WTC11 (cell line): Measurements from ENCODE around the gene CPT1A. TPM values are rescaled to one million over a fixed set of nuclear protein-coding genes. Genes with fewer than 3 reads are reported as not detected.

Experiments
- ATAC-seq: fragments of 200-7000 bp; cut with Tn5 transposase; 2 replicates; pipeline ENCODE4 v1.10.0; 2021; ENCODE audit warnings: mild to moderate bottlenecking, moderate library complexity
- CTCF ChIA-PET: fragments of 300-600 bp; sonication (Branson Sonifier 250); formaldehyde crosslinking; loops from one replicate; lab custom pipeline; 2021; ENCODE audit warnings: antibody characterized with exemption; lab: Charles Lee
- POLR2A ChIA-PET: fragments of 350-600 bp; sonication (Branson Sonifier 250); formaldehyde crosslinking; loops from one replicate; lab custom pipeline; 2021; ENCODE audit warnings: antibody characterized with exemption; lab: Charles Lee
- DNase-seq: peaks from one replicate; pipeline ENCODE4 v3.0.0; 2021; ENCODE audit warnings: low spot score
- H3K27ac Mint-ChIP-seq: 2 replicates; pipeline ENCODE4 v1.8.0; 2021; ENCODE audit warnings: mixed read lengths
- H3K27me3 Mint-ChIP-seq: 2 replicates; pipeline ENCODE4 v1.8.0; 2021; ENCODE audit warnings: low read depth, mild to moderate bottlenecking, moderate library complexity, mixed read lengths
- H3K36me3 Mint-ChIP-seq: 2 replicates; pipeline ENCODE4 v1.8.0; 2021; ENCODE audit warnings: mixed read lengths
- H3K4me1 Mint-ChIP-seq: 2 replicates; pipeline ENCODE4 v1.8.0; 2022; ENCODE audit warnings: mixed read lengths
- H3K4me3 Mint-ChIP-seq: 2 replicates; pipeline ENCODE4 v1.8.0; 2021; ENCODE audit warnings: mild to moderate bottlenecking, moderate library complexity, mixed read lengths
- H3K9me3 Mint-ChIP-seq: 2 replicates; pipeline ENCODE4 v1.8.0; 2021; ENCODE audit warnings: mixed read lengths
- CREB1 ChIP-seq: sonication (generic); formaldehyde crosslinking; IDR thresholded peaks from 2 replicates; pipeline ENCODE4 v1.8.0; 2023; ENCODE audit warnings: mild to moderate bottlenecking, missing genetic modification reagents
- ESRRA ChIP-seq: sonication (generic); formaldehyde crosslinking; IDR thresholded peaks from 2 replicates; pipeline ENCODE4 v1.8.1; 2022; ENCODE audit warnings: mild to moderate bottlenecking, missing genetic modification reagents, borderline replicate concordance
- GABPB1 ChIP-seq: sonication (generic); formaldehyde crosslinking; IDR thresholded peaks from 2 replicates; pipeline ENCODE4 v1.8.1; 2023; ENCODE audit warnings: mild to moderate bottlenecking, missing genetic modification reagents
- GTF2I ChIP-seq: fragments of 250-450 bp; sonication (Bioruptor Pico); conservative IDR thresholded peaks from 2 replicates; pipeline ENCODE4 v1.4.0; 2021; ENCODE audit warnings: mild to moderate bottlenecking
- NFE2L1 ChIP-seq: sonication (generic); formaldehyde crosslinking; IDR thresholded peaks from 2 replicates; pipeline ENCODE4 v1.8.1; 2023; ENCODE audit warnings: missing genetic modification reagents
- NR2C2 ChIP-seq: sonication (generic); formaldehyde crosslinking; IDR thresholded peaks from 2 replicates; pipeline ENCODE4 v1.8.0; 2022; ENCODE audit warnings: mild to moderate bottlenecking, missing genetic modification reagents
- RELA ChIP-seq: sonication (generic); formaldehyde crosslinking; IDR thresholded peaks from 2 replicates; pipeline ENCODE4 v1.8.1; 2022; ENCODE audit warnings: missing genetic modification reagents, mild to moderate bottlenecking, borderline replicate concordance
- SMAD4 ChIP-seq: sonication (generic); formaldehyde crosslinking; IDR thresholded peaks from 2 replicates; pipeline ENCODE4 v1.8.0; 2022; ENCODE audit warnings: mild to moderate bottlenecking, missing genetic modification reagents
- ZNF138 ChIP-seq: sonication (generic); formaldehyde crosslinking; conservative IDR thresholded peaks from 2 replicates; pipeline ENCODE4 v1.8.1; 2022; ENCODE audit warnings: mild to moderate bottlenecking, moderate library complexity, missing genetic modification reagents
- total RNA-seq: library from RNA; stranded (reverse); gene quantifications from 3 replicates; pipeline ENCODE4 v1.2.3, GENCODE V29; 2021
- TF ChIP-seq, protein P1 (sequence below): sonication (generic); formaldehyde crosslinking; IDR thresholded peaks from 2 replicates; pipeline ENCODE4 v1.8.0; 2023; ENCODE audit warnings: missing genetic modification reagents, mild to moderate bottlenecking, borderline replicate concordance
- TF ChIP-seq, protein P2 (sequence below): sonication (generic); formaldehyde crosslinking; IDR thresholded peaks from 2 replicates; pipeline ENCODE4 v1.8.1; 2023; ENCODE audit warnings: mild to moderate bottlenecking, missing genetic modification reagents, moderate library complexity
- TF ChIP-seq, protein P3 (sequence below): sonication (generic); formaldehyde crosslinking; IDR thresholded peaks from 2 replicates; pipeline ENCODE4 v1.8.0; 2022; ENCODE audit warnings: mild to moderate bottlenecking, missing genetic modification reagents
- TF ChIP-seq, protein P4 (sequence below): sonication (generic); formaldehyde crosslinking; IDR thresholded peaks from 2 replicates; pipeline ENCODE4 v1.8.0; 2022; ENCODE audit warnings: mild to moderate bottlenecking, missing genetic modification reagents
- TF ChIP-seq, protein P5 (sequence below): sonication (generic); formaldehyde crosslinking; IDR thresholded peaks from 2 replicates; pipeline ENCODE4 v1.8.1; 2022; ENCODE audit warnings: mild to moderate bottlenecking, missing genetic modification reagents, moderate library complexity, borderline replicate concordance

CPT1A gene
- total RNA-seq, 1 experiment from 2014 or later = 28.1 TPM

DNA sequence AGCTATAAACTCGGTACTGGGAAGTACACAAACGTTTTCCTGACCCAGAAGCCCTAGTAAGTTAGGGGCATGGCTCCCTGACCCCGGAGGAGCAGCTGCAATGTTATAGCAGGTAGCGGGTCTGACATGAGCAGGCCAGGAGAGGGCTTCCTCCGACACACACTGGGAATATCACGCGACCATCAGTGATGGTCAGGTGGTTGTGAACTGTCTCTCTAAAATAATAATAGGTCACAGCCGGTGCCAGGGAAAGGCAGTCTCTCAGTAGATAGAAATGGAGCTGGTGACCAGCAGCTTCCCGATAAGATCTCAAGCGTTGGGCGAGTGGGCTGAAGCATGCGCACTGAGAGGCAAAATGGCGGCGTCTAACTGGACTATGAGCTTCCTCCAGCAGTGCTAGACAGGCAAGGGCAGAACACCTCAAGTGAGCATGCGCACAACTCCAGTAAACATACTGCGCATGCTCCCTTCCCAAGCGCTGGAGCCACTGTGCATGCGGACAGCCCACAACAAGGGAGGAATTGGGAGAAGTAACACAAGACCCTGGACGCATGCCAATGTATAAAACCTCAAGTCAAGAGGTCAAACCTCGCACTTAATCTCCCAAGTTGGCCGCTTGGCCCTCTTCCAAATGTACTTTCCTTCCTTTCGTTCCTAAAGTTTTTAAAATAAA lies 68.1 kb downstream of the CPT1A start (continued):
- TF ChIP-seq, protein P1, sequence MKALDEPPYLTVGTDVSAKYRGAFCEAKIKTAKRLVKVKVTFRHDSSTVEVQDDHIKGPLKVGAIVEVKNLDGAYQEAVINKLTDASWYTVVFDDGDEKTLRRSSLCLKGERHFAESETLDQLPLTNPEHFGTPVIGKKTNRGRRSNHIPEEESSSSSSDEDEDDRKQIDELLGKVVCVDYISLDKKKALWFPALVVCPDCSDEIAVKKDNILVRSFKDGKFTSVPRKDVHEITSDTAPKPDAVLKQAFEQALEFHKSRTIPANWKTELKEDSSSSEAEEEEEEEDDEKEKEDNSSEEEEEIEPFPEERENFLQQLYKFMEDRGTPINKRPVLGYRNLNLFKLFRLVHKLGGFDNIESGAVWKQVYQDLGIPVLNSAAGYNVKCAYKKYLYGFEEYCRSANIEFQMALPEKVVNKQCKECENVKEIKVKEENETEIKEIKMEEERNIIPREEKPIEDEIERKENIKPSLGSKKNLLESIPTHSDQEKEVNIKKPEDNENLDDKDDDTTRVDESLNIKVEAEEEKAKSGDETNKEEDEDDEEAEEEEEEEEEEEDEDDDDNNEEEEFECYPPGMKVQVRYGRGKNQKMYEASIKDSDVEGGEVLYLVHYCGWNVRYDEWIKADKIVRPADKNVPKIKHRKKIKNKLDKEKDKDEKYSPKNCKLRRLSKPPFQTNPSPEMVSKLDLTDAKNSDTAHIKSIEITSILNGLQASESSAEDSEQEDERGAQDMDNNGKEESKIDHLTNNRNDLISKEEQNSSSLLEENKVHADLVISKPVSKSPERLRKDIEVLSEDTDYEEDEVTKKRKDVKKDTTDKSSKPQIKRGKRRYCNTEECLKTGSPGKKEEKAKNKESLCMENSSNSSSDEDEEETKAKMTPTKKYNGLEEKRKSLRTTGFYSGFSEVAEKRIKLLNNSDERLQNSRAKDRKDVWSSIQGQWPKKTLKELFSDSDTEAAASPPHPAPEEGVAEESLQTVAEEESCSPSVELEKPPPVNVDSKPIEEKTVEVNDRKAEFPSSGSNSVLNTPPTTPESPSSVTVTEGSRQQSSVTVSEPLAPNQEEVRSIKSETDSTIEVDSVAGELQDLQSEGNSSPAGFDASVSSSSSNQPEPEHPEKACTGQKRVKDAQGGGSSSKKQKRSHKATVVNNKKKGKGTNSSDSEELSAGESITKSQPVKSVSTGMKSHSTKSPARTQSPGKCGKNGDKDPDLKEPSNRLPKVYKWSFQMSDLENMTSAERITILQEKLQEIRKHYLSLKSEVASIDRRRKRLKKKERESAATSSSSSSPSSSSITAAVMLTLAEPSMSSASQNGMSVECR (CRISPR knock-in tag) = no peak
- TF ChIP-seq ESRRA (CRISPR knock-in tag) (no peak), CREB1 (no peak)
- TF ChIP-seq, protein P2, sequence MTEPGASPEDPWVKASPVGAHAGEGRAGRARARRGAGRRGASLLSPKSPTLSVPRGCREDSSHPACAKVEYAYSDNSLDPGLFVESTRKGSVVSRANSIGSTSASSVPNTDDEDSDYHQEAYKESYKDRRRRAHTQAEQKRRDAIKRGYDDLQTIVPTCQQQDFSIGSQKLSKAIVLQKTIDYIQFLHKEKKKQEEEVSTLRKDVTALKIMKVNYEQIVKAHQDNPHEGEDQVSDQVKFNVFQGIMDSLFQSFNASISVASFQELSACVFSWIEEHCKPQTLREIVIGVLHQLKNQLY = no peak

DNA sequence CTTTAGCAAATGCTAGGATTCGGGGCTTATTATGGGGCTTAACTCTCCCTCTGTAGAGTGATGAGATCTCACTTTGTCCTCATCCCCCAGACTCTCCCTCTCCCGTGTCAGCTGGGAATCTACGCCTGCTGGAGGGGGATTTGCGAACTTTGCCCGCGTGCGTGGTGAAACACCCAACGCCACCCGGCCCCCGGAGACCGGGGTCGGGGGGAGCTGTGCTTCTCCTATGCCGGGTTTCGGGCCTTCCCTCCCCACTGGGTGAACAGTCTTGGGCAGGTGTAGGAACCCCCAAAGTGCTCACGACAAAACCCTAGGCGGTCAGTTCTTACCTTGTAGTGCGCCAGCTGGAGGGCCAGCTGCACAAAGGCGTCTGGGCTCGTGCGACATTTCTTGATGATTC lies 68.8 kb downstream of the CPT1A start:
- ChIA-PET CTCF (interaction anchor here (1.4 kb wide), 1 partner anchor 25 kb away, joined by 8 read pairs; no protein-coding TSS in a partner anchor), POLR2A (no interaction called here)
- DNase-seq = no peak

DNA sequence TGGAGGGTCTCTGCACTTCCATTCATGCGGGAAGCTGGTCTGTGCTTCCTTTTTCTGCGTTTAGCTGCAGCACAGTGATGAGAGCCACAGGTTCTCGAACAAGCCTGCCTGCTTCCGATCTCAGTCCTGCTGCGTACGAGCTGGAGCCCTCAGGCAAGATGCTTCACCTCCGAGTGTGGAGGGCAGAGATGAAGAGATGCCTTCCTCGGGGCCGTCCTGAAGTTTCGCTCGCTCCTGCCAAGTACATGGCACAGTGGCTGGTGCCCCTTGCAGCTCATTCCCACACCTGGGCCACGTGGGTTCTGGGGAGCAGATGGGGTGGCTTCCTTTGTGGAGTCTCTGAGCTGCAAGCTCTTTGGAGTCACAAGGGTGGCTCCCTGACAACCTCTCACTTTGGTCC lies 70.9 kb downstream of the CPT1A start:
- H3K4me3 Mint-ChIP-seq = no peak overlapping the region
- POLR2A ChIA-PET = no interaction called here
- TF ChIP-seq NR2C2 (CRISPR knock-in tag) (no peak), GTF2I (CRISPR knock-in tag) (no peak), GABPB1 (CRISPR knock-in tag) (no peak), RELA (CRISPR knock-in tag) (no peak), SMAD4 (CRISPR knock-in tag) (no peak)
- TF ChIP-seq, protein P3, sequence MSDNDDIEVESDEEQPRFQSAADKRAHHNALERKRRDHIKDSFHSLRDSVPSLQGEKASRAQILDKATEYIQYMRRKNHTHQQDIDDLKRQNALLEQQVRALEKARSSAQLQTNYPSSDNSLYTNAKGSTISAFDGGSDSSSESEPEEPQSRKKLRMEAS = no peak
- TF ChIP-seq, protein P4, sequence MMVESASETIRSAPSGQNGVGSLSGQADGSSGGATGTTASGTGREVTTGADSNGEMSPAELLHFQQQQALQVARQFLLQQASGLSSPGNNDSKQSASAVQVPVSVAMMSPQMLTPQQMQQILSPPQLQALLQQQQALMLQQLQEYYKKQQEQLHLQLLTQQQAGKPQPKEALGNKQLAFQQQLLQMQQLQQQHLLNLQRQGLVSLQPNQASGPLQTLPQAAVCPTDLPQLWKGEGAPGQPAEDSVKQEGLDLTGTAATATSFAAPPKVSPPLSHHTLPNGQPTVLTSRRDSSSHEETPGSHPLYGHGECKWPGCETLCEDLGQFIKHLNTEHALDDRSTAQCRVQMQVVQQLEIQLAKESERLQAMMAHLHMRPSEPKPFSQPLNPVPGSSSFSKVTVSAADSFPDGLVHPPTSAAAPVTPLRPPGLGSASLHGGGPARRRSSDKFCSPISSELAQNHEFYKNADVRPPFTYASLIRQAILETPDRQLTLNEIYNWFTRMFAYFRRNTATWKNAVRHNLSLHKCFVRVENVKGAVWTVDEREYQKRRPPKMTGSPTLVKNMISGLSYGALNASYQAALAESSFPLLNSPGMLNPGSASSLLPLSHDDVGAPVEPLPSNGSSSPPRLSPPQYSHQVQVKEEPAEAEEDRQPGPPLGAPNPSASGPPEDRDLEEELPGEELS (CRISPR knock-in tag) = no peak
- DNase-seq = no peak
- H3K27ac Mint-ChIP-seq = no peak overlapping the region
- peaks cover 3% of the 10 kb centered on the region; the same call in 1 of the 2 replicates for H3K4me1 Mint-ChIP-seq
- peaks cover 32% of the 10 kb centered on the region for H3K36me3 Mint-ChIP-seq
- ATAC-seq = no peak
- CTCF ChIA-PET = interaction anchor here (1.7 kb wide), 1 partner anchor 28 kb away, joined by 8 read pairs; no protein-coding TSS in a partner anchor
- H3K27me3 Mint-ChIP-seq = no peaks in the 10 kb centered on the region
- no peaks in the 10 kb centered on the region for H3K9me3 Mint-ChIP-seq

More for the DNA sequence above, 68.8 kb downstream of the CPT1A start:
- no peak for ATAC-seq
- H3K27ac Mint-ChIP-seq = peak overlapping the region; percentile 60; the same call in 1 of the 2 replicates
- H3K9me3 Mint-ChIP-seq = no peaks in the 10 kb centered on the region
- H3K36me3 Mint-ChIP-seq = peaks cover 34% of the 10 kb centered on the region
- TF ChIP-seq ZNF138 (CRISPR knock-in tag) = no peak
- no peak for TF ChIP-seq NFE2L1 (CRISPR knock-in tag)
- TF ChIP-seq, protein P1 (CRISPR knock-in tag) = no peak
- TF ChIP-seq, protein P5, sequence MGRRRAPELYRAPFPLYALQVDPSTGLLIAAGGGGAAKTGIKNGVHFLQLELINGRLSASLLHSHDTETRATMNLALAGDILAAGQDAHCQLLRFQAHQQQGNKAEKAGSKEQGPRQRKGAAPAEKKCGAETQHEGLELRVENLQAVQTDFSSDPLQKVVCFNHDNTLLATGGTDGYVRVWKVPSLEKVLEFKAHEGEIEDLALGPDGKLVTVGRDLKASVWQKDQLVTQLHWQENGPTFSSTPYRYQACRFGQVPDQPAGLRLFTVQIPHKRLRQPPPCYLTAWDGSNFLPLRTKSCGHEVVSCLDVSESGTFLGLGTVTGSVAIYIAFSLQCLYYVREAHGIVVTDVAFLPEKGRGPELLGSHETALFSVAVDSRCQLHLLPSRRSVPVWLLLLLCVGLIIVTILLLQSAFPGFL (CRISPR knock-in tag) = no peak
- TF ChIP-seq, all 79 proteins: peak for 0
- Mint-ChIP-seq H3K4me1 (no peaks in the 10 kb centered on the region), H3K27me3 (no peaks in the 10 kb centered on the region), H3K4me3 (no peak overlapping the region)
